Cortex of kidney (tissue), 1 donor: ENCODE measurements around the gene SMIM32.

Experiments used
- DNase-seq: peaks from one replicate; lab custom pipeline; 2025; lab: John Stamatoyannopoulos, UW

SMIM32 gene

GRCh38 chr5:136192526-136193321, at the start of gene SMIM32:
Gene SMIM32, minus strand, starts transcription at chr5:136193162. Its CDS starts 638 bp downstream, at chr5:136192524.
- DNase-seq = no peak

DNA sequence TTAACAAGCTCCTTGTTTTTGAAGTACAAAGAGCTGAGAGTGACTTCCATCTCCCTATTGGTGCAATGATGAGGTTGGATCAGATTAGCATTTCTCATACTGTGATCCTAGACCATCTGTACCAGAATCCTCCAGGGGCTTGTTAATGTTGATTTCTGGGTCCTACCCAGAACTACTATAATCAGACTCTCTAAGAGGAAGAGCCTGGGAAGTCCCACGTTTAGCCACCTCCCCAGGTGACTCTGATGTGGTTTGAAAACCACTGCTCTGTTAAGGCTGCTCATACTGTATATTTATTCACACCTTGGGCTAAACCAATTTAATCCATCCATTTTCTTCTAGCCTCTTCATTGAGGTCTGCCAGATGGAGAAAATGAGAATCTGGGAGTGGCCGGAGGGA, 49.6 kb upstream of the SMIM32 start:
- DNase-seq = no peak

- DNase-seq = no peak
These were observed 49.2 kb upstream of the SMIM32 start for GRCh38 chr5:136242136-136242535.

DNA sequence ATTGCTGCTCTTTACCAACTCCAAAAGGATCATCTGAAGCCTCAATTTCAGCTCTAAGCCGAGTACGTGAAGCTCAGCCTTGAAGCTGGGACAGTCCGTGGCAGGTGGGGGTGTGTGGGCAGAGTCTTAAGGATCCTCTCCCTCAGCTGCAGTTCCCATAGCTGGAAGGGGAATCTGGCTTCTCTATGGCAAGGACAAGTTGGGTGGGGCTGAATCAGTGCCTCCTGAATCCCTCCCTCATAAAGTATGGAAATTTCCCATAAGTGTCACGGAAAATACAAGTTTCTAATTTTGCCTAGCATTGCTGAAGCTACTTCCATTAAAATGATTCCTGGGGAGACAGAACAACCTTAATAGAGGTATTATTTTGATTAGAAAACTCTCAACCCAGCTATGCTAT, 47.9 kb upstream of the SMIM32 start:
- DNase-seq = no peak

DNA sequence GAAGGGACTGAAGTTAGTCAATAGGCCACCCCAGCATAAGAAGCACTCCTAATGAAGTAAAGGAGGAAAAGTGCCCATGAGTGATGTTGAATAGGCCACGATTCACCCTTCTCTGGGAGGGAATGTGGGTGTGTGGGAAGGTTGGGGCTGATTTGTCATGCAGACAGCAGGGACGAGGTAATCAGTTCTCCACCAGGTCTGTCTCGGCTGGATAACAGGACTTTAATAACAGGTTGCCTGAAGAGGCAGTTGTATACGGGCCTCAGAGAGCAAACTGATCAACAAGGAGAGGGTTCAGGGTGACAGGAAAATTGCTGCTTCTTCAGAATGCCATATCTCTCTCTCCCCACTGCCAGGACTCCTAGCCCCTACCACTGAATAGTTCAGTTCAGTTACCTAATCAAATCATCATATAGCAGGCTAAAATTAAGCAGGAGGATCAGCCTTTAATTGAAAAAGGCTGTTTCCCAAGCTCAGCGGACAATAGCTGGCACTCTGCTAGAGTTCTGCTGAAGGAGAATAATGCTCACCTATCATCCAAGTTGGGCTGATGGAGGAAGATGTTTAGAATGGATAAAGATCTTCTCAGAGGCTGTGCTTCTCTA, 43.6 kb upstream of the SMIM32 start:
- DNase-seq = no peak

DNA sequence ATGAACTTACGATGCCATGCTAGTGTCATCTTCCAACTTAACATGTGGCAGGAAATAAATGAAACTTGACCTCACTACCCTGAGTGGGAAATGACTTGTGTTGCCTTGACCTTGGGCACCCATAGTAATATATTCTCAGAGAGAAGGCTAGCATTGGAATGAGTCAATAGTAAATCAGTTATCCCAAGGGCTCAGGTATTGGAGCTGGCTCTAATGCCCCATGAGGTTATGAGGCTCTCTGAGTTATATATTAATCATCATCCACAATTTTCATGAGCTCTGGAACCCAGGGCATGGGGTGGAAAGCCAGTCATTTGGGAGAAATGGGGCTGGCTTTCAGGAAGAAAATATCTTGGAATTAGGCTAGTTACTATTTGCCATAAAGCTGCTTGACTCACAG, 42.4 kb upstream of the SMIM32 start:
- DNase-seq = no peak

GRCh38 chr5:136232316-136232715, 39.4 kb upstream of the SMIM32 start:
- DNase-seq = no peak

DNA sequence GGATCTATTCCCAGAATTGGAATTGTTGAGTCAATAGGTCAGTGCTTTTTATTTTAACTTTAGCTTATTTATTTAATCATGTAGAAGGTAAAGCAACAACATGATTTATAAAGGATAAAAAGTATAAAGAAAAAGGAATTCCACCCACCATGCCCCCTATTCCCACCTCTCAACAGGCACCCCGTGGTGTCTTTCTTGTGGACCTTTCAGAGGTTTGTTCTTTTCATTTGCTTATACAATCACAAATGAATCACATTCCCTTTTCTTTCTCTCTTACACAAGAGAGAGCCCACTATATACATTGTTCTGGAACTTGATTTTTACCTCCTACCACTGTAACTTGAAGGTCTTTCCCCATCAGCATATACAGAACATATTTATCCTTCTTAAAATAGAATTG, 37.2 kb upstream of the SMIM32 start:
- no peak for DNase-seq

DNA sequence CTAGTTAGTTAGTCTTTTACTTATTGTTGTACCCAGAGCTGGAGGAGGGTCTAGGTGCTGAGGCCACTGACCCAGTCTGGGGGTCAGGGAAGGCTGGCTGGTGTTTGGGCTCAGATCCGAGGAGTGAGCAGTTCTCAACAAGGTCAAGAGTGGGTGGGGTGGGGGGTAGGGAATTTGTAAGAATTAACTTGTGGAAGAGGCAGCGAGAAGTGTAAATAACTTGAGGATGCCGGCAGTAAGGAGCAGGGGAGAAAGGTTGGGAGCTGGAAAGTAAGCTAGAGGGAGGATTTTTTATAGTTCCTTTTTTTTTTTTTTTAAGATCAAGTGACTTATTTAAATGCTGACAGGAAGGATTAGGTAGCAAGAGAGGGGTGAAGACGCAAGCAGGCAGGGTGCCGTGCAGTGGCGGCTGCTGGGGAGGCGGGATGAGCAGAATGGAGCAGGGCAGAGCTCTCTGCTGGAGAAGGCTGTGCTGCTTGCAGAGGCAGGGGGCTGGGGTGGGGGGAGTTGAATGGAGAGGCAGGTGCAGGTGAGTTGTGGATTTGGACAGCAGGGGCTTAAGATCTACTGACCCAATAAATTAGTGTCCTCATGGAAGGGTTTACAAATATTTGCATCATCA, 35.3 kb upstream of the SMIM32 start:
- no peak for DNase-seq

DNA sequence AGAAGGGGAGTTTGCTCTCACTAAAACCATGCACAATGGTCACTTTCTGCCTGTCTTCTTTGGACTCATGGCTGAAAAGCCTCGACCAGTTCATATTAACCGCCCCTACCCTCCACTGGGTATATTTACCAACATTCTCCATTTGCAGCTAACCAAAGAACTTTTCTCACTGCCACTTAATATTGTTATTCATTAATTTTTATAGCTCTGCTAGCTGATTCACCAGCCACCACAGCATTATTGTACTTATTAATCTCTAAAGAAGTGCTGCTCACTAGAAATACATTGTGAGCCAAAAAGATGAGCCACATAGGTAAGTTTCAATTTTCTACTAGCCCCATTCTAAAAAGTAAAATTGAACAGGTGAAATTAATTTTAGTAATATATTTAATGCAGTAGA, 33.4 kb upstream of the SMIM32 start:
- no peak for DNase-seq

GRCh38 chr5:136225796-136226195, 32.8 kb upstream of the SMIM32 start:
- DNase-seq = no peak

- no peak for DNase-seq
These were observed 29.7 kb upstream of the SMIM32 start for GRCh38 chr5:136222580-136223235.

DNA sequence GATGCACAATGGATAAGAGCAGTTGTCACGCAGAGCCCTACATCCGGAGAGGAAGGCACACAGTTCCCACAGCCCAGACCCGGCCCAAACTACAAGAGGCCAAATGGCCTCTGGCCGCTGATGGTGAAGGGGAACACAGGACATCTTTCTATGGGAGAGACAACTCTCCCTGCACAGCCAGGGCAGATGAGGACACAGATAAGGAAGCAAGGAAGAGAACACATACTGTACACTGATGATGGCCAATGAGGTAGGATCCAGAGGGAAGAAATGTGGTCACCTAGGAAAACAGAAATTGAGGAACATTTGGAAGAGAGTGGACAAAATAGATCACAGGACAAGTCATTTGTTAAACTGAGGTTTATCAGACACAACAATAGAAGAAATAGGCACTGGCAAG, 28.4 kb upstream of the SMIM32 start:
- no peak for DNase-seq

GRCh38 chr5:136216230-136216629, 23.3 kb upstream of the SMIM32 start:
- no peak for DNase-seq

DNA sequence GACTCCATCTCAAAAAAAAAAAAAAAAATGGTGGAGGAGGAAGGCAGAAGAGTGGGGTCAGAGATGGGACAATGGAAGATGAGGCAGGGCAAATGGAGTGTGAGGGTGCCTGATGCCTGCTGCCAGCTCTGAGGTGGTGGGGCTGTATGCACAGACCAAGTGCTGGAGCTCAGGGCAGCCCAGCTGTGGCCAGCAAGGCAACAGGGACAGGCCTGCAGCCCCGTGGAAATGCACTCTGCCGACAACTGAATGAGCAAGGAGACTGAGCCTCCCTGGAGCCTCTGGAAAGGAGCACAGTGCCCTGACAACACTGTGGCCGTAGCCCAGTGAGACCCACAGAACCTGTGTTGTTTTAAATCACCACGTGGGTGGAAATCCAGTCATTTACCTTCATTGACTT, 22.9 kb upstream of the SMIM32 start:
- no peak for DNase-seq

DNA sequence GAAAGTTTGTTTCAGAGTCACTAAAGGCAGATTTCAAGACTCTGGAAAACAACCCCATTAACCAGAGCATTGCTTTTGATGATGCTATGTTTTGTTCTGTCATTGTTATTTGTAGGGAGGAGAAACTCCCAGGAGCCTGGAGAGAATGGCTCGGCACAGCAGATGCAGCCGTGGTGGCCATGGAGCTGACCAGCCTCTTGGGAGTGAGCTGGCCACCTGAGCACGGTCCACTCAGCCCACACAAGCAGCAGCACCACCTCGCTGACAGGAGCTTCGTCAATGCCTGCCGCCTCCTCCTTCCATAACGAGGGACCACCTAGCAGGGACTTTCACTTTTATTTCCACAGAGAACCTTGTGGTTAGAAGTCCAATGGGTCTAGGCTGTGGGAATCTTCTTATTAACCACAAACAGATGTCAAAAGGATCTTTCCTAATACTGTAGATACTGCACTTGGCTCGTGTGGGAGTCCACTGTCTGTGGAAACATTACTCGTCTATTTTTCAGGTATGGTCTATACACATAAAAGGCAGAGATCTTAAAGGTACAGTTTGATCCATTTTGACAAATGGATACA, 21.0 kb upstream of the SMIM32 start:
- no peak for DNase-seq

DNA sequence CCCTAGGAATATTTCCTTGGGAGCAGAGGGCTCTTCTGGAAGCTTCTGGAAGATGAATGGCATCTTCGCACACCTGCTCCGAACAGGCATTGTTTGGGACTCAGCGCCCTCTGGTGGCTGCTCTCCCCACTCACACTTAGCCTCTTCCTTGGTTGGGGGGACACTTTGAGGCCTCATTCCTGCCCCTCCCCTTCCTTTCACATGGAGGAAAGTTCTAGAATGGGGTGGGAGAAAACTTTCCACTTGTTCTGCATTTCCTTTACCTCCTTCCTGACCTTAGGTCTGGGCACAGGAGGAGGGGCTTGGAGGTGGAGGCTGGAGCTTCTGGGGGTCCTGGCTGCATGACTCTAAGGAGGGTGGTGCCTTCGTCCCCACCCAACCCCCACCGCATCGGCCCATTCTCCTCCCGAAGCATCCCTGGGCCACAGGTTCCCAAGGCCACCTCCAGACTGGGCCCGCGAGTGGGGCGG, 19.3 kb upstream of the SMIM32 start:
- no peak for DNase-seq

- DNase-seq = no peak
These were observed 18.5 kb upstream of the SMIM32 start for GRCh38 chr5:136211282-136212040.

GRCh38 chr5:136210259-136210658, 17.3 kb upstream of the SMIM32 start:
- DNase-seq = no peak

DNA sequence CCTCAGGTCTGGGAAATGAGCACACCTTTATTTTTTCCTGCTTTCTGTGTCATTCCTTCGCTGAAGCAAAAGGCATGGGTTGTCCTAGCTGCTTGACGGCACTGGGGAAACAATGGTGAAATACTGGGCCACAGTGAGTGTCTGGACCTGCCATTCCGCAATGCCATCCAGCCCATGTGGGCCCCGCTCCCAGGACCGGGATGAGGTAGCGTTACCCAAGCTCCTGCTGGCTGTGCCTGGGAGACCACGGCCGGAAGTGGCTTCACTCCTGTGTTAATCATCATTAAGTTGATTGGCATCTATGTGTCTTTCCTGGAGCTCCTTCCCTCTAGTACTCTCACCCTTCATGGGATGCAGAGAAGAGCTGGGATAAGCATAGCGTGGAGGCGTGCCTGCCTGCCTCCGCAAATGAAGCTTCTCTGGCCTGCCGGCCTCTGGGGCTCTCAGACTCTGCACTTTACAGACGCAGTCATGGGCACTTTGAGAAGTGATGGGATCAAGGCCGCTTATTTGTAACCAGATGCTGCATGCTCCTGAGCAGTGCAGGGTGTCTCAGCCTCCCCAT, 16.5 kb upstream of the SMIM32 start:
- no peak for DNase-seq

DNA sequence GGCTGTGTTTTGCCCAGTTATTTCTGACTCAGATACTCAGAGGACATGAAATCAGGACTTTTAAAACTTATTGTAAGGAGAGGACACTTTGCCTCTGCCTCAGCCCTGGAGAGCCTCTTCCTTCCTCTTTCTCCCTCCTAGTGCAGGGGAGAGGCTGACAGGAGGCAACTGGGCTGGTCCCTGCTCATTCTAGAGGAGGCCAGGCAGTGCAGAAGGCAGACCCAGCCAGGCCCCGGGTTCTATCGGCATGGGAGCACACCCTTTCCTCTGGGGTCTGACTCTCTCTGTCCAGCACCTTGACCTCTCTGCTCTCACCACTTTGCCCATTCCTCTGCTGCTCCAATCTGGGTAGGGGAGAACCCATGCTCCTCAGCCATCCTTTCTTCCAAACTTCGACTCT, 16.0 kb upstream of the SMIM32 start:
- DNase-seq = no peak
